GM21528 (cell line): Measurements from ENCODE around the gene INTU.
A peak's percentile ranks its signal among the peaks of the same experiment; 100 is the strongest.
"Not testable (repeated sequence)": the region's sequence is repeated elsewhere in the genome, so short reads cannot be mapped to it uniquely, and the experiment has no call there.

Experiments
- ATAC-seq: cut with Tn5 transposase; IDR thresholded peaks from one replicate; pipeline ENCODE4 v1.9.1; 2021; ENCODE audit warnings: mild to moderate bottlenecking, moderate library complexity; ENCODE audit not compliant: unreplicated experiment, low FRiP score

INTU gene

DNA sequence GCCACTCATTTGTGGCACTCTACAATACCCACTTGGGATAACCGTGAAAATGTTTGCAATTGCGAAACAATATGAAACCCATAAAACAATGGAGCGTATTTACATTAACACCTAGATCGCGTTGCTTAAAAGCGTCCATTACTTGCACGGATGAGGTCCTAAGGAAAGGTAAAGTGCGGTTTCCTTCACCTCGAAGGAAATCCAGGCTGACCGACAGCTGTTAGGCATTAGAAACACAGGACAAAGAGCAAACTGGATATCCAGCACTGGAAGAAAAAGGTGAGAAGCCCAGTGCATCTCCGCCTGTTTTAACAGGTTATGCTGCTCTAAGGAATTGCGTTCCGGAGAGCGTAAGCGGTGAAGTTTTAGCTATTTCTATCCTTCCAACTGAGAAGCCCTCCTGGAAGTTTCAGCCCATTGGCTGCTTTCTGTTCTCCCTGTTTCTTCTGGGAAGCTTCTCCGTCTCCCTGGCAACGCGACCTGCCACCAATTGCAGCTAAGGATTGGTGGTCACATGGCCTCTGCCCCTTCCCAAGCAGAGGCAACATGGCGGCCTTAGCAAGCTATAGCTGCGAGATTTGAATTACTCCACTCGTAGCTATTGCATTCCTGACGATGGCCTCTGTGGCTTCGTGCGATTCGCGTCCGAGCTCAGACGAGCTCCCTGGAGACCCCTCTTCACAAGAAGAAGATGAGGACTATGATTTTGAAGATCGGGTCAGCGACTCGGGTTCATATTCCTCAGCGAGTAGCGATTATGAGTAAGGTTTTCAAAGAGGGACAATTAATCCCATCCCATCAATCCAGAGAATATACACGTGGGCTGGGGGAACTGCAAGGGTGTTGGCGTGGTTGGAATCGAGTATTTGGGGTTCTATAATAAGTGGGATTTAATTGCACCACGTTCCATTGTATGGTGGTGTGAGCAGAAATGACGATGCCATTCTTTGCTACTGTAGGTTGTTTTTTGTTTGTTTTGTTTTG lies at the start of gene INTU:
Gene INTU (plus strand): TSS at position 538 of the 984 bp plus-strand sequence. CDS start 78 bp downstream, at position 616.
- ATAC-seq, result peak; percentile 95

DNA sequence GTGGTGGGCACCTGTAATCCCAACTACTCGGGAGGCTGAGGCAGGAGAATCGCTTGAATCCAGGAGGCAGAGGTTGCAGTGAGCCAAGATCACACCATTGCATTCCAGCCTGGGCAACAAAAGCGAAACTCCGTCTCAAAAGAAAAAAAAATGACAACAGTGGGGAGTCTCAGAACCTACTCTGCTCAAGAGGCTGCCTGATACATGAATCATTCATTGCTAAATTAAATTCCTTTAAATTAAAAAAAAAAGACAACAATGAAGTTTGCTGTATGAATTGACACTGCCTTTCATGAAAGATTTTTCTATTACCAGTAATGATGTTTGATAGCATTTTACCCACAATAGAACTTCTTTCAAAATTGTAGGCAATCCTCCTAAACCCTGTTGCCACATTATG lies 46.3 kb upstream of the INTU start:
- ATAC-seq, result not testable (repeated sequence)

DNA sequence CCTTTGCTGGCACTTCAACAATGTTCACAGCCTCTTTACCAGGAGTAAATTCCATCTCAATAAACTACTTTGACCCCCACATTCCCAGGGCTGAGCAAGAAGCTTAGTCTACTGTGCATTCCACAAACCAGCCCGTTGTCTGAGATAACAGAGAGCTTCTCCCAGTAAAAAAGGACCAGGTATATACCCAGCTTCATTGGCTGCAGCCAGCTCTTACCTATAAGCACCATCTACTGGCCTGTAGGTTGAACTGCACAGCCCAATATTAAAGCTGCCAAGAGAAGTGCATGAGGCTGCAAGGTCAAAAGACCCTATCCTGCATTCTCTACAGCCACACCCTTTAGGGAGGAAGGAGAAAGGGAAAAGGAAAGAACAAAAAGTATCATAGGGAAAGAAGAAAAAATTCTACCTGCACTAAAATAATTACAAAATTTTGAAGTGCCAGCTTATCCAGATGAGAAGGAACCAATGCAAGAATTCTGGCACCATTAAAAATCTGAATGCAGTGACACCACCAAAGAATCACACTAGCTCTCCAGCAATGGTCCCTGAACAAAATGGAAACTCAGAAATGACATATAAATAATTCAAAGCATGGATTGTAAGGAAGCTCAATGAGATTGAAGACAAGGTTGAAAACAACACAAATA lies 45.7 kb upstream of the INTU start:
- ATAC-seq, result peak; percentile 100

DNA sequence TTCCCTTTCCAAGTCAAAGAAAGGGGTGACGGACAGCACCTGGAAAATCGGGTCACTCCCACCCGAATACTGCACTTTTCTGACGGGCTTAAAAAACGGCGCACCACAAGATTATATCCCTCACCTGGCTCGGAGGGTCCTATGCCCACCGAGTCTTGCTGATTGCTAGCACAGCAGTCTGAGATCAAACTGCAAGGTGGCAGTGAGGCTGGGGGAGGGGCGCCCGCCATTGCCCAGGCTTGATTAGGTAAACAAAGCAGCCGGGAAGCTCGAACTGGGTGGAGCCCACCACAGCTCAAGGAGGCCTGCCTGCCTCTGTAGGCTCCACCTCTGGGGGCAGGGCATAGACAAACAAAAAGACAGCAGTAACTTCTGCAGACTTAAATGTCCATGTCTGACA lies 43.6 kb upstream of the INTU start:
- not testable (repeated sequence) for ATAC-seq

DNA sequence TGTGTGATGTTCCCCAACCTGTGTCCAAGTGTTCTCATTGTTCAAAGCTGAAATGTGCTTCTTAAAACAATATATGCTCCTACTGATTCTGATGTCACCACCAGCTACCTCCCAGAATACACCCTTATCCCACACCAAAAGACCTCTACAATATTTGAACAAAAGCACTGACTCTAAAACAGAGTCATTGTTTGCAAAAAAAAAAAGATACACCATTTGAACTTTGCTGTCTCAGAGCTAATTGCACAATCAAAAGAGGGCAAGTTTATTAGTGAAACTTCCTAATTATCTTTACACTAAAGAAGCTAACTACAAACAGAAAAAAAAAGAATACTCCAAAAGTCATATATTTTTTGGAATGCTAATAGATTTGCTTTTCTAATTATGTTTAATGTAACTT lies 34.1 kb upstream of the INTU start:
- ATAC-seq, result no peak

DNA sequence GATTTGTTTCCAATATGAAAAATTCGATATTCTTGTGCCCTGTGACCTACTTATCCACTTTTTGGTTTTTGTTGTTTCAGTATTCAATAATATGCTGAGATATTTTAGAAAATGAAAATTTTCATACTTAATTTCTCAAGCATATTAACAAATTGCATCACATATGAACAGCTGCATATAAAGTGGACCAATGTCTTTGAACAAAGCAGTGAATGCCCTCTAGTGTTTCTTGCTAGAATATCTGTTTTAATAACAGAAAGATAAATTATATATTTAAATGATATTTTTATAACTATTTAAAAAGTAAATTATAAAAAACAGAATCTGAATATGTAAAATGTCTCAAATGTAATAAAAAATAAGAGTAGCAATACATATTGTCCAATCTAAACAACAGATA lies 31.7 kb upstream of the INTU start:
- ATAC-seq, result no peak

DNA sequence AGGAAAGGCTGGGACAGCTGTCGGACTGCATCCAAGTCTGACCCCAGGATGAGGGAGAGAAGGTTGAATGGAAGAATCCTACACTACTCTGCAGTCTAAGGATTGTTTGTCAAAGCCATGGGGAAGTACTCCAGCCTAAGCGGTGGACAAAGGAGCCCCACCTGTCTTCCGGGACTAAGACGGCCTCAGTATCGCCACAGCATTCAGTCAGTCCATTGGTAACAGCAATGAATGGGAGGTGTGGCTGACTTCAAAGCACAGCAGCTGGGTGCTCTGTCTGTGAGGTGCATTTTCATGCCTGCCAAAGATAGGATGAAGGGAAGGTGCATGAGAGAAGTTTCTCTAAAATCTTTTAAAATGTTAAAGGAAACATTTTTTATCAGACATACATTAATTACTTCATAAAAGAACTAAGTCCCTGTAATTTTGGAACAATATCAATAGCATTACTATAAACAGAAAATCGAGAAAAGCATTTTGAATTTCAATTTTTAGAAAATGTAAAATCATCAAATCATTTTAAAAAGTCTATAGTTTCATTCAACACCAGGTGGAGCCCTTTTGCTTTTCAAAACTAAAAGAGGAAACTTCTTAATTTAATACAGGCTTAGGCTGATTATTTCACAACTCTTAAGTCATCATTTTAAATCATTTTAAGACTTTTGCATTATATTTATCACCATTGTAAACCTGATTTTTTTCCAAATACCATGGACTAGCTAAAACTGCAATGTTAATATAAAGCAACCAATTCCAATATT lies 27.6 kb upstream of the INTU start:
- no peak for ATAC-seq

DNA sequence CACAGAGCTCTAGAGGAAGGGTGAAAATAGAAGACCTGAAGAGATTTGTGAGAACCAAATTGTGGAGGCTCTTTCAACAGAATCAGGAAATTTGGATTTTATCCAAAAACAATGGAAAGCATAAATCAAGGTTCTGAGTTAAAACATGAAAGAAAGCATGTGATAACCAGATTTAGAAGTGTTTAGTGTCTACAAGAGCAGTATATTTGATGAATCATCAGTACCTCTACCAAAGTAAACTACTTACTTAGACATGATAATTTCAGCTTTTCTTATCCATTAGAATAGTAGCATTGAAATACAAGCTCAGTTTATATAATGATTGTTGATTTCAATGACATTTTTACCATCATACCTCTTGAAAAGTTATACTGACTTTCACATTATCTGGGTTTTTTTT lies 25.9 kb upstream of the INTU start:
- no peak for ATAC-seq

DNA sequence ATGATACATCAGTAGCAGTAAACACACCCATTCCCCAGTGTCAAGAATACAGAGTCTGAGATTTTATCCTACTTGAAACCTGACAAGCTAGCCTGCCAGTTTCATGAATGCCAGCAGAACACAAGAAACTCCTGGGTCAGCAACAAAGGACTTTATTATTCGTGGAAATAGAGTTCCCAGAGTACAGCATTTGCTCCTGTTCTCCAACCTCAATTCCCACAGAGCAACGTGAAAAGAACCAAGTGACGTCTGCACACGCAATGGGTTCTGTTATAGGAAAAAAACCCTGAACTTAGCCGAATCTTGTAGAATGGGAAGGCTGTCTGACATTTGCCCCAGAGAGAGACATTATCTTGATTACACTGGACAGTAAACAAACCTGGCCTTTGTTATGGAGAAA lies 23.3 kb upstream of the INTU start:
- ATAC-seq, result no peak

DNA sequence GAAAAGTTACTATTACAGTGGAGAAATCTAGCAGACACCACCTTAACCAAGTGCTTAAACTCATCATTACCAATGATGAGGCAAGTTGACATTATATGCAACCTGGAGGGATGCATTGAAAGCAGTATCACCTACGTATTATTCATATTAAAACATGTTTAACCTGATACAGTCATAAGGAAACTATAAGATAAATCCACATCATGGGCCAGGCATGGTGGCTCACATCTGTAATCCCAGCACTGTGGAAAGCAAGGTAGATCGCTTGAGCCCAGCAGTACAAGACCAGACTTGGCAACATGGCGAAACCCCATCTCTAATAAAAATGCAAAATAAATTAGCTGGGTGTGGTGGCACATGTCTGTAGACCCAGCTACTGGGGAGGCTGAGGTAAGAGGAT lies 22.3 kb upstream of the INTU start:
- no peak for ATAC-seq

DNA sequence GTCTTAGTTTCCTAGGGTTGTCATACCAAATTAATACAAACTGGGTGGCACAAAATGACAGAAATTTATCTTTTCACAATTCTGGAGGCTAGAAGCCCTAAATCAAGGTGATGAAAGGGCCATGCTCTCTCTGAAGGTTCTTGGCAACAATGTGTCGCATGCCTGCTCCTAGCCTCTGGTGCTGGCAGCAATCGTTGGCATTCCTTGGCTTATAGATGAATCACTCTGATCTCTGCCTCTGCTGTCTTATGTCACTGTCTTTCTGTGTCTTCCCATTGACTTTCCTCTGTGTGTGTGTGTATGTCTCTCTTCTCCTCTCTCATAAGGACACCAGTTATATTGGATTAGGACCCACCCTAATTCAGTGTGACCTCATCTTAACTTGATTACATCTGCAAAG lies 15.9 kb upstream of the INTU start:
- no peak for ATAC-seq

DNA sequence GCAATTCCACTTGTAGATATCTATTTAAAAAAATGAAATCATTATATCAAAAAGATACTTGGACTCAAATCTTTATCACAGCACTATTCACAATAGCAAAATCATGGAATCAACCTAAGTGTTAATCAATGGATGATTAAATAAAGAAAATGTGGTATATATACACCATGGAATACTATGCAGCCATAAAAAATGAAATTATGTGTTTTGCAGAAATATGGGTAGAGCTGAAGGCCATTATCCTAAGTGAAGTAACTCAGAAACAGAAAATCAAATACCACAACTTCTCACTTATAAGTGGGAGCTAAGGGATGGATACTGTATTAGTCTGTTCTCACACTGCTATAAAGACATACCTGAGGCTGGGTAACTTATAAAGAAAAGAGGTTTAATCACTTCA lies 14.3 kb upstream of the INTU start:
- ATAC-seq, result no peak

DNA sequence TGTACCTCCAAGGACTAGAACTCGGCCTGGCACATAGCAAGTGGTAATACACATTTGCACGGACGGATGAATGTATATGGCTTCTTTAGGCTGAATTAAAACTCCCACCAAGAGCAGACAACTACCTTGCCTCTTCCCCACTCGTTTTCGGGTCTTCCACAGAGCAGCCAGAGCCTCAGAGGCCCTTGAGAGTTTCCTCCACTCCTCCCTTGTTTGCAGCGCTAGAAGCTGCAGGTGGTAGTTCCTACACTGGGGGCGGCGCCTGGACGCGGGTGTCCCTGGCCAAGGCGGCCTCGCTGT lies 10.2 kb upstream of the INTU start:
- no peak for ATAC-seq

DNA sequence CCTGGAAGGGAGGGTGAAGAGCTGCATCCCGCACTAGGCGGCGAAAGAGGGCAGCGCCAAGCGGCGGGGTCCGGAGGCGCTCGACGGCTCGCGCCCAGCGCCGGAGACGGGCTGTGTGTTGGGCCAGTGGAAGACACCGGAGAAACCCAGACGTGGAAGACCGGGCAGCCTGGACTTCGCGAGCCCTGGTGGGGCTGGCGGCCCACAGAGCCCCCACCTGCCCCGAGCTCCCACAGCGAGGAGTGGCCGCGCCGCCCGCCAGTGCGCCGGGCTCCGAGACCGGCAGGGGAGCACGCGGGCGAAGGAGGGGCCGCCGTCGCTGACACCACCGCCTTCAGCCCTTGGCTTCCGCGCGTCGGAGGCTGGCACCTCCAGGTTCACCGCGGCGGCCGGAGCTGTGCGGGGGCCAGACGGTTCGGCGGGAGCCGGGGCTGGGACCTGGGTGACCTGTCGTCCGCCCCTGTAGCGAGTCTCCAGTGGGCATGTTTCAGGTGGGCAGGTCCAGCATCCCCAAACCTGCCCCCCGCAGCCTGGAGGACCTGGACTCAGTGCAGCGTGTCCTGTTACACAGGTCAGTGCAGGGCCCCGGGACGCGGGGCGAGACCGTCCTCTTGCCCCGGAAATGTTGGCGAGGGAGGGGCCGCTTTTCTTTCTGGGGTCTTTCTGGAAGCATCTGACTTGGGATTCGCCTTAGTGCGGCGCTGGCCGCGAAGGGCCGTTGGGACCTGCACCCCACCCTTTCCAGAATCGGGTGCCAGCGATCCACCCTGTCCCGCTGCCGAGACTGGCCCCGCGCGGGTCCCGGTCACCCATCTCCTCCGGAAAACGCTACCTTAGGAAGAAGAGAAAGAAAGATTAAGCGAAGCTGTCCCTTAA lies 9.6 kb upstream of the INTU start:
- no peak for ATAC-seq

DNA sequence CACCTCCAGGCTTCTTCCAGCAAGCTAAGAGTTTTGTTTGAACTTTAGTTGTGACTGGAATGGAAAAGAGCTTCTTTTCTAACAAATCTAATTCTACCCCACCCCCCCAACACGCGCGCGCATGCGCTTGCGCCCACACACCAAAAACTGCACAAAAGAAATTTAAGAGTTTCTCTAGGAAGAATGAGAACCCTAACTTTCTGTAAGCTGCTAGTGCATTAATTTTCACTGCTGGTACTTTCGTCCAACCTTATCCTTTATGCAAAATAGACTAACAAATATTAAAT lies 9.0 kb upstream of the INTU start:
- no peak for ATAC-seq

DNA sequence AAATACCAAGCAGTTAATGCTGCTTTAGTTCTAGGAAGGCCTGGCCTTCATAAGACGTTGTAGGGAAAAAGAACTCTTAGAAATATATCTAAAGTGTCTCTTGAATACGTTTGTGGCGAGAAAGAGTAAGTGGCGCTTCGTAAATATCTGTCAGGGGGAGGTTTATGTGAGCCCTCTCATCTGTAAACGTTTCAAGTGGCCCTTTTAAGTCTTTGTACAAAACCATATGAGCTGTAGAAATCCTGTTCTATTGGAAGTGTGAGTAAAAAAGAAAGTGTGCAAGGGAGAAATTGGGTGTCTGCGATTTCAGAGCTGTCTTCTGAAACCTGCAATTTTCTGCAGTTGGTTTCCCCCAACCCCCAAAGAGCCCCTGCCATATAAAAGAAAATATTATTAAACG lies 8.6 kb upstream of the INTU start:
- ATAC-seq, result no peak

DNA sequence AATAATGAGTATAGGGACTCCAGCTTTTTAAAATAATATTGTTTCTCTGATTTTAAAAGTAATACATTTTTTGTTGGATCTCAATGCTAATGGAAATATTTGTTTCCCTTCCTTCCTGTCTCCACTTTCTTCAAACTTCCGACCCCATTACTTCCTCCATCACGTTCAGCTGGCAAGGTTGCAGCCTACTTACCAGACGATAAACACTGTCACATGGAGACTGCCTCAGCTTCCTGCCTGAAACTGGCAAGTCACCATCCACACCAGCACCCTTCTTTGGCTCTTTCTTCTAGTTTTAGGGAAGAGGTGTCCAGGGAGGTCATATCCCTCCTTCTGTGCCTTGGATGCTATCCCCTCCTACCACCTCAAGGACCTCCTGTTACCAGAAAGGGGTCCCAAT lies 3.4 kb upstream of the INTU start:
- no peak for ATAC-seq

DNA sequence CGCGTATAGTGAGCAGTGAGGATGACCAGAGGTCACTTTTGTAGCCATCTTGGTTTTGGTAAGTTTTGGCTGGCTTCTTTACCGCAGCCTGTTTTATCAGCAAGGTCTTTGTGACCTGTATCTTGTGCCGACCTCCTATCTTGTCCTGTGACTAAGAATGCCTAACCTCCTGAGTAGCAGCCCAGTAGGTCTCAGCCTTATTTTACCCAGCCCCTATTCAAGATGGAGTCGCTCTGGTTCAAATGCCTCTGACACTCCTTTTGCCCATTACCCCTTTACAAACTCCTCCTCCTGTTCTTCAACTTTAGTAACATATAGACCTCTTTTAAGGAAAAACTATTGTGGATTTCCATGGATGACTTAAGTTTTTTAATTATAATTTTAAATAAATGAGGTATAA lies 2.6 kb upstream of the INTU start:
- no peak for ATAC-seq

DNA sequence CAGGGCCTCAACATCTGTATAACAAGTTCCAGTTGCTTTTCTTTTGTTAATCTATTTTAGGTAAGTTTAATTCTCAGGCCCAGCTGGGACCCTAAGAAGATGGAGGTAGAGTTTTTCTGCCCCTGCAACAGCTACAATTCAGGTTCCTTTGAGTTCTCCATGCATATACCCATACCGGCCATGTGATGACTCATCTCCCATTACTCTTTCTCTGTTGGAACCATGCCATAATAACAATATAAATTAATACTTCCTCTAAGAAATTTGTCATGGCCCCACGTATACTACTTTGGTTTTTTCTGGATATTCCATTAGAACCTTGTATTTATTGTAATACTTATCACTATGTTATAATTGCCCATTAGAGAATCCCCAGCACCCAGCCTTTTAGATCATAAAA lies 1.3 kb upstream of the INTU start:
- ATAC-seq, result no peak

DNA sequence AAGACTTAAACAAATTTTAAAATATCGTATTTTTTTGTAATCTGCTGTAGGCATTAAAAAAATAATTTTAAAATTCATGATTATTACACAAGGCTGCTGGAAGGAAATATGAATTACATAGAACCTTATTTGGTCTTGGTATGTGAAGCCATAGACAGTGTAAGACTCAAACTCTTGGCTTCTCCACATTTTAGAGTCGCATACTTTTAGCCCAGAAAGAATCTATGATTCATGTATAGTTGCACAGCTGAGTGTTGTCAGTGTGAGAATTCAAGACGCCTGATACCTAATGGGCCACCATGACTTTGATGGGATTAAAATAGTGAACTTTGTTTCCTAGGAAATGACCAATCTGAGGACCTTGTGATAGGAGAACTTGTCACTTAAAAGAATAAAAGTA lies 1.4 kb downstream of the INTU start:
- no peak for ATAC-seq

DNA sequence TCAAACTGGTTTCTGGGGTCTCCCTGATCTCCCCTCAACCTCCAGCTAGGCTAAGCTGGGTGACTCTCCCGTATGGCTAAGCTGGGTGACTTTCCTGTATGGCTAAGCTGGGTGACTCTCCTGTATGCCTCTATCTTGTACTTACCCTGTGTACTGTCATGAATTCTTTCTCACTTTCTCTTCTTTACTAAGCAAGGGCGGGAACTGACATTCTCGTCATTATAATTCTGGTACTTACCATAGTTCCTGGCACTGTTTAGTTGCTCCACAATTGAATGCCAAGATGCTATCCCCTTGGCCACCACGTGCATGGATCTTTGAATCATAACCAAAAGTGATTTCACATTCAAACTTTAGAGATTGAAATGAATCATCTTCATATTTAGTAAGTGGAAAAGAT lies 8.8 kb downstream of the INTU start:
- no peak for ATAC-seq
